ENCODE measurements around the gene DYSF.

DNA sequence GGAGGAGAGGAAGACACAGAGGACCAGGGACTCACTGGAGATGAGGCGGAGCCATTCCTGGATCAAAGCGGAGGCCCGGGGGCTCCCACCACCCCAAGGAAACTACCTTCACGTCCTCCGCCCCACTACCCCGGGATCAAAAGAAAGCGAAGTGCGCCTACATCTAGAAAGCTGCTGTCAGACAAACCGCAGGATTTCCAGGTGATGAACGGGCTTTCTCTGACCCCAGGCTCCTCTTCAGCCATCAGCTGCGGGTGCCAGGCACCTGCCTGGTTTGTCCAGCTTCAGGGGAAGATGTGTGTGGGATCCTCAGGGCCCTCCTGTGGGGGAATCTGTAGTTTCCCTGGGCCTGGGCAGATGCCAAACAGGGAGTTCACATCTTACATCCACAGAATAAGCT is 60.4 kb downstream of the DYSF start:
- TF ChIP-seq REST (IDR thresholded peaks at IDR 0.05; ENCODE audit: low read depth, low read length) (no peak), TEAD4 (IDR thresholded peaks at IDR 0.05; ENCODE audit: borderline replicate concordance, insufficient read depth) (no peak), CTCF (IDR thresholded peaks at IDR 0.05) (no peak), TCF12 (IDR thresholded peaks at IDR 0.05) (no peak)
- TF ChIP-seq, protein P1, sequence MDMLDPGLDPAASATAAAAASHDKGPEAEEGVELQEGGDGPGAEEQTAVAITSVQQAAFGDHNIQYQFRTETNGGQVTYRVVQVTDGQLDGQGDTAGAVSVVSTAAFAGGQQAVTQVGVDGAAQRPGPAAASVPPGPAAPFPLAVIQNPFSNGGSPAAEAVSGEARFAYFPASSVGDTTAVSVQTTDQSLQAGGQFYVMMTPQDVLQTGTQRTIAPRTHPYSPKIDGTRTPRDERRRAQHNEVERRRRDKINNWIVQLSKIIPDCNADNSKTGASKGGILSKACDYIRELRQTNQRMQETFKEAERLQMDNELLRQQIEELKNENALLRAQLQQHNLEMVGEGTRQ (IDR thresholded peaks at IDR 0.05; ENCODE audit: borderline replicate concordance, low read depth, low read length): no peak
- TF ChIP-seq, protein P2, sequence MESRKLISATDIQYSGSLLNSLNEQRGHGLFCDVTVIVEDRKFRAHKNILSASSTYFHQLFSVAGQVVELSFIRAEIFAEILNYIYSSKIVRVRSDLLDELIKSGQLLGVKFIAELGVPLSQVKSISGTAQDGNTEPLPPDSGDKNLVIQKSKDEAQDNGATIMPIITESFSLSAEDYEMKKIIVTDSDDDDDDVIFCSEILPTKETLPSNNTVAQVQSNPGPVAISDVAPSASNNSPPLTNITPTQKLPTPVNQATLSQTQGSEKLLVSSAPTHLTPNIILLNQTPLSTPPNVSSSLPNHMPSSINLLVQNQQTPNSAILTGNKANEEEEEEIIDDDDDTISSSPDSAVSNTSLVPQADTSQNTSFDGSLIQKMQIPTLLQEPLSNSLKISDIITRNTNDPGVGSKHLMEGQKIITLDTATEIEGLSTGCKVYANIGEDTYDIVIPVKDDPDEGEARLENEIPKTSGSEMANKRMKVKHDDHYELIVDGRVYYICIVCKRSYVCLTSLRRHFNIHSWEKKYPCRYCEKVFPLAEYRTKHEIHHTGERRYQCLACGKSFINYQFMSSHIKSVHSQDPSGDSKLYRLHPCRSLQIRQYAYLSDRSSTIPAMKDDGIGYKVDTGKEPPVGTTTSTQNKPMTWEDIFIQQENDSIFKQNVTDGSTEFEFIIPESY (IDR thresholded peaks at IDR 0.05; ENCODE audit: borderline replicate concordance, low read depth): no peak
